Prostate gland (tissue), 2 donors: ENCODE measurements around the gene ZNF491.

Experiments used
- POLR2A ChIP-seq: fragments of 450-650 bp; IDR thresholded peaks from one replicate; pipeline ENCODE4 v1.6.1; 2016; ENCODE audit warnings: antibody characterized with exemption, mild to moderate bottlenecking
- POLR2AphosphoS5 ChIP-seq: sonication (generic); formaldehyde crosslinking; IDR thresholded peaks from one replicate; pipeline ENCODE4 v1.6.1; 2017; ENCODE audit warnings: antibody characterized with exemption
- TF ChIP-seq, protein P1 (sequence below), 4 experiments: fragments of 200-600 bp in 2 of 4; fragments of 450-650 bp in 2 of 4; sonication (generic) in 2 of 4; IDR thresholded peaks; 1 replicate in 3 of 4; 2 replicates in 1 of 4; pipeline ENCODE4 v1.5.1; 2016 to 2019; ENCODE audit warnings: antibody characterized with exemption in 4 of 4, mild to moderate bottlenecking in 2 of 4, moderate library complexity in 2 of 4

GRCh38 chr19:11759805-11760204 is 38.5 kb upstream of the ZNF491 start:
- TF ChIP-seq POLR2A (no peak), POLR2AphosphoS5 (no peak)
- TF ChIP-seq, protein P1, sequence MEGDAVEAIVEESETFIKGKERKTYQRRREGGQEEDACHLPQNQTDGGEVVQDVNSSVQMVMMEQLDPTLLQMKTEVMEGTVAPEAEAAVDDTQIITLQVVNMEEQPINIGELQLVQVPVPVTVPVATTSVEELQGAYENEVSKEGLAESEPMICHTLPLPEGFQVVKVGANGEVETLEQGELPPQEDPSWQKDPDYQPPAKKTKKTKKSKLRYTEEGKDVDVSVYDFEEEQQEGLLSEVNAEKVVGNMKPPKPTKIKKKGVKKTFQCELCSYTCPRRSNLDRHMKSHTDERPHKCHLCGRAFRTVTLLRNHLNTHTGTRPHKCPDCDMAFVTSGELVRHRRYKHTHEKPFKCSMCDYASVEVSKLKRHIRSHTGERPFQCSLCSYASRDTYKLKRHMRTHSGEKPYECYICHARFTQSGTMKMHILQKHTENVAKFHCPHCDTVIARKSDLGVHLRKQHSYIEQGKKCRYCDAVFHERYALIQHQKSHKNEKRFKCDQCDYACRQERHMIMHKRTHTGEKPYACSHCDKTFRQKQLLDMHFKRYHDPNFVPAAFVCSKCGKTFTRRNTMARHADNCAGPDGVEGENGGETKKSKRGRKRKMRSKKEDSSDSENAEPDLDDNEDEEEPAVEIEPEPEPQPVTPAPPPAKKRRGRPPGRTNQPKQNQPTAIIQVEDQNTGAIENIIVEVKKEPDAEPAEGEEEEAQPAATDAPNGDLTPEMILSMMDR (IDR thresholded peaks at IDR 0.05) = no peak
